GM12878 (cell line): ENCODE results near the gene TCF23. TPM values are rescaled to one million over a fixed set of nuclear protein-coding genes. Genes with fewer than 3 reads are reported as not detected.

ENCODE experiments used
- ESRRA ChIP-seq: IDR thresholded peaks from 2 replicates; pipeline ENCODE4 v1.6.1; 2012; ENCODE audit warnings: mild to moderate bottlenecking, low read length, improper control_type of control experiment
- GATAD2B ChIP-seq: fragments of 450-650 bp; conservative IDR thresholded peaks from 2 replicates; pipeline ENCODE4 v1.6.1; 2017; ENCODE audit warnings: low read depth, mild to moderate bottlenecking, moderate library complexity
- HDGF ChIP-seq: fragments of 450-650 bp; IDR thresholded peaks from 2 replicates; pipeline ENCODE4 v1.6.1; 2016; ENCODE audit warnings: antibody characterized with exemption
- JUND ChIP-seq: IDR thresholded peaks from 2 replicates; pipeline ENCODE4 v1.6.1; 2012; ENCODE audit warnings: low read depth, mild to moderate bottlenecking, low read length, improper control_type of control experiment, moderate library complexity
- PKNOX1 ChIP-seq: fragments of 450-650 bp; IDR thresholded peaks from 2 replicates; pipeline ENCODE4 v1.6.1; 2016; ENCODE audit warnings: mild to moderate bottlenecking
- PML ChIP-seq: IDR thresholded peaks from 2 replicates; pipeline ENCODE4 v1.6.1; 2012; ENCODE audit warnings: low read length, inconsistent platforms
- RCOR1 ChIP-seq: conservative IDR thresholded peaks from 2 replicates; pipeline ENCODE4 v1.6.1; 2012; ENCODE audit warnings: low read depth, low read length, improper control_type of control experiment
- SMARCA5 ChIP-seq: fragments of 450-650 bp; IDR thresholded peaks from 2 replicates; pipeline ENCODE4 v1.6.1; 2017; ENCODE audit warnings: mild to moderate bottlenecking
- SMC3 ChIP-seq: IDR thresholded peaks from 2 replicates; pipeline ENCODE4 v1.6.1; 2011; ENCODE audit warnings: low read length, improper control_type of control experiment, borderline replicate concordance
- SREBF1 ChIP-seq: IDR thresholded peaks from 2 replicates; pipeline ENCODE4 v1.6.1; 2012; ENCODE audit warnings: mild to moderate bottlenecking, low read length
- WRNIP1 ChIP-seq: IDR thresholded peaks from 2 replicates; pipeline ENCODE4 v1.6.1; 2011; ENCODE audit warnings: low read depth, low read length, improper control_type of control experiment, borderline replicate concordance
- ZSCAN29 ChIP-seq: fragments of 450-650 bp; IDR thresholded peaks from 2 replicates; pipeline ENCODE4 v1.6.1; 2017; ENCODE audit warnings: mild to moderate bottlenecking, moderate library complexity
- polyA plus RNA-seq, 11 experiments: library from polyadenylated mRNA; depleted of rRNA in 4 of 11; unstranded in 6 of 11; stranded (reverse) in 5 of 11; fragments of >200 nt; fragmentation: Nextera tagmentation in 4 of 11; fragmentation: Illumina TruSeq in 1 of 11; extraction: Ambion mirVana in 4 of 11; extraction: Trizol in 1 of 11; gene quantifications; 1 replicate in 1 of 11; 2 replicates in 10 of 11; pipeline versions ENCODE4 v1.2.1 to v1.2.3, GENCODE V29; 2011 to 2016; ENCODE audit warnings: inconsistent platforms in 2 of 11, missing spikeins in 2 of 11, low read depth in 1 of 11
- total RNA-seq, 4 experiments: library from RNA; depleted of rRNA in 3 of 4; stranded (reverse); fragments of >200 nt in 3 of 4; fragmentation: Illumina TruSeq in 1 of 4; extraction: Trizol in 1 of 4; gene quantifications; 2 replicates each; pipeline versions ENCODE4 v1.2.1 to v1.2.3, GENCODE V29; 2013 to 2021
- TF ChIP-seq, protein P1 (sequence below): fragments of 450-650 bp; IDR thresholded peaks from 2 replicates; pipeline ENCODE4 v1.6.1; 2017; ENCODE audit warnings: antibody characterized with exemption, mild to moderate bottlenecking, moderate library complexity
- TF ChIP-seq, protein P2 (sequence below): fragments of 450-650 bp; IDR thresholded peaks from 2 replicates; pipeline ENCODE4 v1.6.1; 2017; ENCODE audit warnings: mild to moderate bottlenecking, low read depth, inconsistent platforms; ENCODE audit not compliant: poor library complexity, severe bottlenecking
- TF ChIP-seq, protein P3 (sequence below): IDR thresholded peaks from 2 replicates; pipeline ENCODE4 v1.6.1; 2011; ENCODE audit warnings: borderline replicate concordance, low read depth, mild to moderate bottlenecking, moderate library complexity, mixed read lengths, low read length; ENCODE audit not compliant: insufficient read depth; ENCODE audit errors: extremely low read length
- TF ChIP-seq, protein P4 (sequence below): fragments of 450-650 bp; formaldehyde crosslinking; IDR thresholded peaks from 2 replicates; pipeline ENCODE4 v1.4.0; 2020; ENCODE audit warnings: mild to moderate bottlenecking, moderate library complexity
- TF ChIP-seq, protein P5 (sequence below): fragments of 450-650 bp; IDR thresholded peaks from 2 replicates; pipeline ENCODE4 v1.6.1; 2017; ENCODE audit warnings: low read depth, mild to moderate bottlenecking, moderate library complexity

Gene TCF23
- total and polyA plus RNA-seq, 10 of the 15 experiments (the other 5 are each of a cell fraction or from before 2014, with no cell fraction given): not detected

- TF ChIP-seq GATAD2B (0 out of 2 replicates have a peak, but pooled peaks have one; percentile 36), ZSCAN29 (no peak), PKNOX1 (no peak), RCOR1 (no peak), SMC3 (no peak), HDGF (no peak), WRNIP1 (no peak), SREBF1 (no peak), ESRRA (no peak), SMARCA5 (no peak), PML (no peak), JUND (no peak)
- TF ChIP-seq, protein P1, sequence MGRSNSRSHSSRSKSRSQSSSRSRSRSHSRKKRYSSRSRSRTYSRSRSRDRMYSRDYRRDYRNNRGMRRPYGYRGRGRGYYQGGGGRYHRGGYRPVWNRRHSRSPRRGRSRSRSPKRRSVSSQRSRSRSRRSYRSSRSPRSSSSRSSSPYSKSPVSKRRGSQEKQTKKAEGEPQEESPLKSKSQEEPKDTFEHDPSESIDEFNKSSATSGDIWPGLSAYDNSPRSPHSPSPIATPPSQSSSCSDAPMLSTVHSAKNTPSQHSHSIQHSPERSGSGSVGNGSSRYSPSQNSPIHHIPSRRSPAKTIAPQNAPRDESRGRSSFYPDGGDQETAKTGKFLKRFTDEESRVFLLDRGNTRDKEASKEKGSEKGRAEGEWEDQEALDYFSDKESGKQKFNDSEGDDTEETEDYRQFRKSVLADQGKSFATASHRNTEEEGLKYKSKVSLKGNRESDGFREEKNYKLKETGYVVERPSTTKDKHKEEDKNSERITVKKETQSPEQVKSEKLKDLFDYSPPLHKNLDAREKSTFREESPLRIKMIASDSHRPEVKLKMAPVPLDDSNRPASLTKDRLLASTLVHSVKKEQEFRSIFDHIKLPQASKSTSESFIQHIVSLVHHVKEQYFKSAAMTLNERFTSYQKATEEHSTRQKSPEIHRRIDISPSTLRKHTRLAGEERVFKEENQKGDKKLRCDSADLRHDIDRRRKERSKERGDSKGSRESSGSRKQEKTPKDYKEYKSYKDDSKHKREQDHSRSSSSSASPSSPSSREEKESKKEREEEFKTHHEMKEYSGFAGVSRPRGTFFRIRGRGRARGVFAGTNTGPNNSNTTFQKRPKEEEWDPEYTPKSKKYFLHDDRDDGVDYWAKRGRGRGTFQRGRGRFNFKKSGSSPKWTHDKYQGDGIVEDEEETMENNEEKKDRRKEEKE: no peak
- TF ChIP-seq, protein P2, sequence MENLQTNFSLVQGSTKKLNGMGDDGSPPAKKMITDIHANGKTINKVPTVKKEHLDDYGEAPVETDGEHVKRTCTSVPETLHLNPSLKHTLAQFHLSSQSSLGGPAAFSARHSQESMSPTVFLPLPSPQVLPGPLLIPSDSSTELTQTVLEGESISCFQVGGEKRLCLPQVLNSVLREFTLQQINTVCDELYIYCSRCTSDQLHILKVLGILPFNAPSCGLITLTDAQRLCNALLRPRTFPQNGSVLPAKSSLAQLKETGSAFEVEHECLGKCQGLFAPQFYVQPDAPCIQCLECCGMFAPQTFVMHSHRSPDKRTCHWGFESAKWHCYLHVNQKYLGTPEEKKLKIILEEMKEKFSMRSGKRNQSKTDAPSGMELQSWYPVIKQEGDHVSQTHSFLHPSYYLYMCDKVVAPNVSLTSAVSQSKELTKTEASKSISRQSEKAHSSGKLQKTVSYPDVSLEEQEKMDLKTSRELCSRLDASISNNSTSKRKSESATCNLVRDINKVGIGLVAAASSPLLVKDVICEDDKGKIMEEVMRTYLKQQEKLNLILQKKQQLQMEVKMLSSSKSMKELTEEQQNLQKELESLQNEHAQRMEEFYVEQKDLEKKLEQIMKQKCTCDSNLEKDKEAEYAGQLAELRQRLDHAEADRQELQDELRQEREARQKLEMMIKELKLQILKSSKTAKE: no peak
- TF ChIP-seq, protein P3, sequence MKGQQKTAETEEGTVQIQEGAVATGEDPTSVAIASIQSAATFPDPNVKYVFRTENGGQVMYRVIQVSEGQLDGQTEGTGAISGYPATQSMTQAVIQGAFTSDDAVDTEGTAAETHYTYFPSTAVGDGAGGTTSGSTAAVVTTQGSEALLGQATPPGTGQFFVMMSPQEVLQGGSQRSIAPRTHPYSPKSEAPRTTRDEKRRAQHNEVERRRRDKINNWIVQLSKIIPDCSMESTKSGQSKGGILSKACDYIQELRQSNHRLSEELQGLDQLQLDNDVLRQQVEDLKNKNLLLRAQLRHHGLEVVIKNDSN: no peak
- TF ChIP-seq, protein P4, sequence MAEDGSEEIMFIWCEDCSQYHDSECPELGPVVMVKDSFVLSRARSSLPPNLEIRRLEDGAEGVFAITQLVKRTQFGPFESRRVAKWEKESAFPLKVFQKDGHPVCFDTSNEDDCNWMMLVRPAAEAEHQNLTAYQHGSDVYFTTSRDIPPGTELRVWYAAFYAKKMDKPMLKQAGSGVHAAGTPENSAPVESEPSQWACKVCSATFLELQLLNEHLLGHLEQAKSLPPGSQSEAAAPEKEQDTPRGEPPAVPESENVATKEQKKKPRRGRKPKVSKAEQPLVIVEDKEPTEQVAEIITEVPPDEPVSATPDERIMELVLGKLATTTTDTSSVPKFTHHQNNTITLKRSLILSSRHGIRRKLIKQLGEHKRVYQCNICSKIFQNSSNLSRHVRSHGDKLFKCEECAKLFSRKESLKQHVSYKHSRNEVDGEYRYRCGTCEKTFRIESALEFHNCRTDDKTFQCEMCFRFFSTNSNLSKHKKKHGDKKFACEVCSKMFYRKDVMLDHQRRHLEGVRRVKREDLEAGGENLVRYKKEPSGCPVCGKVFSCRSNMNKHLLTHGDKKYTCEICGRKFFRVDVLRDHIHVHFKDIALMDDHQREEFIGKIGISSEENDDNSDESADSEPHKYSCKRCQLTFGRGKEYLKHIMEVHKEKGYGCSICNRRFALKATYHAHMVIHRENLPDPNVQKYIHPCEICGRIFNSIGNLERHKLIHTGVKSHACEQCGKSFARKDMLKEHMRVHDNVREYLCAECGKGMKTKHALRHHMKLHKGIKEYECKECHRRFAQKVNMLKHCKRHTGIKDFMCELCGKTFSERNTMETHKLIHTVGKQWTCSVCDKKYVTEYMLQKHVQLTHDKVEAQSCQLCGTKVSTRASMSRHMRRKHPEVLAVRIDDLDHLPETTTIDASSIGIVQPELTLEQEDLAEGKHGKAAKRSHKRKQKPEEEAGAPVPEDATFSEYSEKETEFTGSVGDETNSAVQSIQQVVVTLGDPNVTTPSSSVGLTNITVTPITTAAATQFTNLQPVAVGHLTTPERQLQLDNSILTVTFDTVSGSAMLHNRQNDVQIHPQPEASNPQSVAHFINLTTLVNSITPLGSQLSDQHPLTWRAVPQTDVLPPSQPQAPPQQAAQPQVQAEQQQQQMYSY (CRISPR knock-in tag): no peak
- TF ChIP-seq, protein P5, sequence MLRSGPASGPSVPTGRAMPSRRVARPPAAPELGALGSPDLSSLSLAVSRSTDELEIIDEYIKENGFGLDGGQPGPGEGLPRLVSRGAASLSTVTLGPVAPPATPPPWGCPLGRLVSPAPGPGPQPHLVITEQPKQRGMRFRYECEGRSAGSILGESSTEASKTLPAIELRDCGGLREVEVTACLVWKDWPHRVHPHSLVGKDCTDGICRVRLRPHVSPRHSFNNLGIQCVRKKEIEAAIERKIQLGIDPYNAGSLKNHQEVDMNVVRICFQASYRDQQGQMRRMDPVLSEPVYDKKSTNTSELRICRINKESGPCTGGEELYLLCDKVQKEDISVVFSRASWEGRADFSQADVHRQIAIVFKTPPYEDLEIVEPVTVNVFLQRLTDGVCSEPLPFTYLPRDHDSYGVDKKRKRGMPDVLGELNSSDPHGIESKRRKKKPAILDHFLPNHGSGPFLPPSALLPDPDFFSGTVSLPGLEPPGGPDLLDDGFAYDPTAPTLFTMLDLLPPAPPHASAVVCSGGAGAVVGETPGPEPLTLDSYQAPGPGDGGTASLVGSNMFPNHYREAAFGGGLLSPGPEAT: no peak
These were observed 25.3 kb upstream of the TCF23 start, which contains the start of gene ABHD1 (continued) for GRCh38 chr2:27123302-27124150.
